ENCODE measurements around the gene TBC1D19. TPM values are rescaled to one million over a fixed set of nuclear protein-coding genes. Genes with fewer than 3 reads are reported as not detected.
A peak's percentile ranks its signal among the peaks of the same experiment; 100 is the strongest.

TBC1D19 gene
- total RNA-seq, 4 donors from 2014 or later = 4.3 to 78.4 (median 6.2) TPM

DNA sequence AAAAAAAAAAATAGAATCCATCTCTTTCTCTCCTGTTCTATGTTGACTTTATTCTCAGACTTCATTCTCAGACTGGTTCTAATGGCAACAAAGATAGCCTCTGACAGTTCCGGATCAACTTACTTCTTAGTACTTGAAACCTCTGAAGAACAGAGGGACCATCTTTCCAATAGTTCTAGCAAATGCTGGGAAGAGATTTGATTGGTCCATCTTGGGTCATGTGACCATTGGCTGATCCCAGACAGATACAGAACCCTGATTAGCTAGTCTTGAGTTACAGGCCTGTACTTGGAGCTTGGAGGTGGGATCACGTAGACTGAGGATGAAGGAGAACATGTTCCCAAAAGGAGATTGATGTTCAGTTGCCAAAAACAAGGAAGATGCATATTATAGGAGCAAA lies 209.9 kb downstream of the TBC1D19 start:
- H3K27ac ChIP-seq = no peak overlapping the region
- no peak overlapping the region for H3K4me3 ChIP-seq
- no peaks in the 10 kb centered on the region for H3K27me3 ChIP-seq
- H3K4me1 ChIP-seq = no peaks in the 10 kb centered on the region
- no peaks in the 10 kb centered on the region for H3K9me3 ChIP-seq
- no peak for TF ChIP-seq POLR2A (IDR thresholded peaks at IDR 0.05)
- TF ChIP-seq CTCF (IDR thresholded peaks at IDR 0.05) = no peak
- H3K36me3 ChIP-seq = no peaks in the 10 kb centered on the region
- no peak for DNase-seq

DNA sequence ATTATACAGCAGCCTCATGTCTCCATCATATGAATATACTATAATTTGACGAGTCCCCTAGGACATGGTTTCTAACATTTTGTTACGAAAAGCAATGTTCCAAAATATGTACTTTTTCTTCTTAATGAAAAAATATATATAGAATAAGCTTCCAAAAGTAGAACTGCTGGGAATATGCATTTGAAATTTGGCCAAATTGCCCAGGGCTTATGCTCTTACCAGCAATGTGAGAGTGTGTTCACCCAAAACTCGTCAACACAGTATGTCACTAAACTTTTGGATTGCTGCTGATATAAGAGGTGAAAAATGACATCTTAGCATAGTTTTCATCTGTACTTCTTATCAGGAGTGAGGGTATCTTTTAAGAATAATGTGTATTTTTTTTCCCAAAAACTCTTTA lies 212.2 kb downstream of the TBC1D19 start:
- Histone ChIP-seq H3K4me3 (no peak overlapping the region), H3K4me1 (no peaks in the 10 kb centered on the region), H3K27me3 (no peaks in the 10 kb centered on the region), H3K27ac (no peak overlapping the region), H3K36me3 (no peaks in the 10 kb centered on the region), H3K9me3 (no peaks in the 10 kb centered on the region)
- TF ChIP-seq POLR2A (IDR thresholded peaks at IDR 0.05) = no peak
- TF ChIP-seq CTCF (IDR thresholded peaks at IDR 0.05) = no peak
- no peak for DNase-seq

- no peak for DNase-seq
- H3K27ac ChIP-seq = no peak overlapping the region
- H3K36me3 ChIP-seq = no peaks in the 10 kb centered on the region
- no peaks in the 10 kb centered on the region for H3K4me1 ChIP-seq
- no peaks in the 10 kb centered on the region for H3K27me3 ChIP-seq
- H3K9me3 ChIP-seq = no peaks in the 10 kb centered on the region
- no peak overlapping the region for H3K4me3 ChIP-seq
- no peak for TF ChIP-seq CTCF (IDR thresholded peaks at IDR 0.05)
- no peak for TF ChIP-seq POLR2A (IDR thresholded peaks at IDR 0.05)
Observed at GRCh38 chr4:26802790-26803189, 218.9 kb downstream of the TBC1D19 start.

DNA sequence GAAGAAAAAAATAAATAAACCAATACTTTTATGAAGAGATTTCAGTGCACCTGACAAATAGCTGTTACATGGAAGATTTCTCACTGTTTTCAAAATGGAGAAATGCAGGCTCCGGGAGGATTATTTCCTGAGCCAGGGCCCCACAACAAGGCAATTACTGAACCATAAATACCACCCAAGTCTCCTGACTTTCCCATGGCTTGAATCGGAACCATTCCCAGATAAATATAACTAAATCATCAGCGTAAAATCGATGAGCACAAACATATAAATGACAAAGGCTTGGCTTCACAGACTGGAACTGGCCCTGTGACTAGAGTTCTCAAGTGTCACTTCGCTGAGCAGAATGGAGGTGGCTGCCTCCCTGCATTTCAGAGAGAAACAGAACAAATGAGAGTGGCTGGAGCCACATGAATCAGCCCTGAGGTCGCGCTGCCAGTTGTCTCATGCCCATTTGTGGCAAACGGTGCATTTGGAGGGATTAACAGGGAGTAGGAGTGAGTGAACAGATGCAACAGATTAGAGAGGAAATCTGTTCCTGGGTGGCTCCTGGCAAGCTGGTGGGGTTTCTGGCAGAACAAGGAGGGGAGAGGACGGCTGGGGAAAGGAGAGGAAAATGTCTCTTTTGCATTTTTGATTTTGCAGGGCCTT lies 219.5 kb downstream of the TBC1D19 start:
- Histone ChIP-seq H3K4me1 (no peaks in the 10 kb centered on the region), H3K27ac (no peak overlapping the region), H3K27me3 (no peaks in the 10 kb centered on the region), H3K4me3 (no peak overlapping the region), H3K9me3 (no peaks in the 10 kb centered on the region), H3K36me3 (no peaks in the 10 kb centered on the region)
- DNase-seq = no peak
- TF ChIP-seq CTCF (IDR thresholded peaks at IDR 0.05) = no peak
- no peak for TF ChIP-seq POLR2A (IDR thresholded peaks at IDR 0.05)

GRCh38 chr4:26804451-26804850 lies 220.6 kb downstream of the TBC1D19 start:
- DNase-seq = no peak
- Histone ChIP-seq H3K27me3 (no peaks in the 10 kb centered on the region), H3K4me1 (no peaks in the 10 kb centered on the region), H3K4me3 (peak overlapping the region in 2 of 4 donors; percentile 6 to 12), H3K27ac (peak overlapping the region in 1 of 4 donors; percentile 19), H3K9me3 (no peaks in the 10 kb centered on the region), H3K36me3 (no peaks in the 10 kb centered on the region)
- no peak for TF ChIP-seq POLR2A (IDR thresholded peaks at IDR 0.05)
- TF ChIP-seq CTCF (IDR thresholded peaks at IDR 0.05) = no peak

DNA sequence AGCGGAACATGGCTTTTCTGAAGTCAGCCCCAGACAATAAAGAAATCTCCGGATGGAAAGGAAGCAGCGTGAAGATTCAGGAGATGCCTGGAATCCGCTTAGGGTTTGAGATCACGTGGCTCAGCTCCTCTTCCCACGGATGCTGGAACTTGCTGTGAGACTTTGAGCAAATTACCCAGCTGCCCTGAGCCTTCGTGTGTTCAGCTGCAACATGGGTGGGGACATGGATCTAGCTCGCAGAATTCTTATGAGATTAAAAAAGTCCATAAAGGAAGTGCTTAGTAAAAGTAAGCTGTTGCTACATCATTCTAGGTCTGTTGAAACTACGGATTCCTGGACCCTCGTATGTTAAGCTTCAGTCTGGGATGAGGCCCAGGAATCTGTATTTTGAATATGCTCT lies 221.0 kb downstream of the TBC1D19 start:
- Histone ChIP-seq H3K9me3 (no peaks in the 10 kb centered on the region), H3K4me1 (no peaks in the 10 kb centered on the region), H3K4me3 (no peak overlapping the region), H3K36me3 (no peaks in the 10 kb centered on the region), H3K27ac (no peak overlapping the region), H3K27me3 (no peaks in the 10 kb centered on the region)
- no peak for DNase-seq
- TF ChIP-seq CTCF (IDR thresholded peaks at IDR 0.05) (no peak), POLR2A (IDR thresholded peaks at IDR 0.05) (no peak)
